ENCODE data around the gene CTNNBL1.

The CTNNBL1 gene

GRCh38 chr20:37725165-37725564, 31.3 kb downstream of the CTNNBL1 start:
- no peak for TF ChIP-seq CTCF (IDR thresholded peaks at IDR 0.05; ENCODE audit: low read depth, low read length)
- DNase-seq (ENCODE audit: low read depth in 2 of 2): no peak
- H3K4me3 ChIP-seq (replicated peaks in 1 of 2; ENCODE audit: low read depth in 2 of 2, low read length in 2 of 2): no peak overlapping the region

GRCh38 chr20:37725855-37726254, 32.0 kb downstream of the CTNNBL1 start:
- H3K4me3 ChIP-seq (replicated peaks in 1 of 2; ENCODE audit: low read depth in 2 of 2, low read length in 2 of 2): no peak overlapping the region
- TF ChIP-seq CTCF (IDR thresholded peaks at IDR 0.05; ENCODE audit: low read depth, low read length): no peak
- no peak for DNase-seq (ENCODE audit: low read depth in 2 of 2)

- no peak for TF ChIP-seq CTCF (IDR thresholded peaks at IDR 0.05; ENCODE audit: low read depth, low read length)
- H3K4me3 ChIP-seq (replicated peaks in 1 of 2; ENCODE audit: low read depth in 2 of 2, low read length in 2 of 2): no peak overlapping the region
- peak in 1 of 2 donors; percentile 37 for DNase-seq (ENCODE audit: low read depth in 2 of 2)
Observed at GRCh38 chr20:37726321-37726720, 32.5 kb downstream of the CTNNBL1 start.

- peak; percentile 38 to 53 for DNase-seq (ENCODE audit: low read depth in 2 of 2)
- TF ChIP-seq CTCF (IDR thresholded peaks at IDR 0.05; ENCODE audit: low read depth, low read length): no peak
- H3K4me3 ChIP-seq (replicated peaks in 1 of 2; ENCODE audit: low read depth in 2 of 2, low read length in 2 of 2): no peak overlapping the region
Observed at GRCh38 chr20:37726971-37727956, 33.4 kb downstream of the CTNNBL1 start.

GRCh38 chr20:37727957-37728634, 34.3 kb downstream of the CTNNBL1 start:
- TF ChIP-seq CTCF (IDR thresholded peaks at IDR 0.05; ENCODE audit: low read depth, low read length): no peak
- DNase-seq (ENCODE audit: low read depth in 2 of 2): no peak

GRCh38 chr20:37728635-37728983, 34.8 kb downstream of the CTNNBL1 start:
- no peak for DNase-seq (ENCODE audit: low read depth in 2 of 2)
- H3K4me3 ChIP-seq (replicated peaks in 1 of 2; ENCODE audit: low read depth in 2 of 2, low read length in 2 of 2): no peak overlapping the region
- TF ChIP-seq CTCF (IDR thresholded peaks at IDR 0.05; ENCODE audit: low read depth, low read length): no peak

More at GRCh38 chr20:37727957-37728634, 34.3 kb downstream of the CTNNBL1 start:
- no peak overlapping the region for H3K4me3 ChIP-seq (replicated peaks in 1 of 2; ENCODE audit: low read depth in 2 of 2, low read length in 2 of 2)

All from cardiac fibroblast (primary cell).